OCI-M2 (cell line): Measurements from ENCODE around the gene TMEM272.

Experiments used
- DNase-seq: peaks from one replicate; lab custom pipeline; 2025; ENCODE audit not compliant: unreplicated experiment; lab: John Stamatoyannopoulos, UW

TMEM272 gene

GRCh38 chr13:51763486-51763885 lies 81.5 kb downstream of the TMEM272 start:
- no peak for DNase-seq
